Measurements from ENCODE around the gene SHANK1.

SHANK1 gene

GRCh38 chr19:50654882-50655281 is 64.7 kb downstream of the SHANK1 start:
- H3F3A ChIP-seq (ENCODE audit: control insufficient read depth, insufficient read depth) = no peaks in the 10 kb centered on the region
- no peaks in the 10 kb centered on the region for H3K9me2 ChIP-seq (replicated peaks; ENCODE audit: control insufficient read depth, low read length)
- no peak overlapping the region for H3K4me3 ChIP-seq (ENCODE audit: low read length)
- no peaks in the 10 kb centered on the region for H3K27me3 ChIP-seq (ENCODE audit: control insufficient read depth, low read length)
- 0 out of 2 replicates have a peak, but pooled peaks cover 2% of the 10 kb centered on the region for H3K4me1 ChIP-seq (ENCODE audit: control insufficient read depth, low read length)
- H3K27ac ChIP-seq (ENCODE audit: low read depth, low read length) = no peak overlapping the region
- no peaks in the 10 kb centered on the region for H4K20me1 ChIP-seq (ENCODE audit: control insufficient read depth, insufficient read depth, low read depth, low read length)
- H3K36me3 ChIP-seq (ENCODE audit: control insufficient read depth, low read length) = no peaks in the 10 kb centered on the region
- H3K79me2 ChIP-seq (ENCODE audit: control insufficient read depth, low read length) = no peaks in the 10 kb centered on the region
- no peak overlapping the region for H3K4me2 ChIP-seq (ENCODE audit: low read length)
- no peak for TF ChIP-seq CTCF (IDR thresholded peaks at IDR 0.05; ENCODE audit: low read depth, low read length, poor library complexity, severe bottlenecking)
- TF ChIP-seq EZH2phosphoT487 (IDR thresholded peaks at IDR 0.05; ENCODE audit: borderline replicate concordance, low read length) = no peak
- peaks cover 4% of the 10 kb centered on the region; the same call in 1 of the 2 replicates for H3K9me3 ChIP-seq (ENCODE audit: control insufficient read depth, insufficient read depth, low read length)

GRCh38 chr19:50652722-50653121 is 66.9 kb downstream of the SHANK1 start:
- TF ChIP-seq EZH2phosphoT487 (IDR thresholded peaks at IDR 0.05; ENCODE audit: borderline replicate concordance, low read length) (no peak), CTCF (IDR thresholded peaks at IDR 0.05; ENCODE audit: low read depth, low read length, poor library complexity, severe bottlenecking) (no peak)

GRCh38 chr19:50651174-50651573 is 68.4 kb downstream of the SHANK1 start:
- no peak overlapping the region for H3K4me2 ChIP-seq (ENCODE audit: low read length)
- no peaks in the 10 kb centered on the region for H4K20me1 ChIP-seq (ENCODE audit: control insufficient read depth, insufficient read depth, low read depth, low read length)
- TF ChIP-seq EZH2phosphoT487 (IDR thresholded peaks at IDR 0.05; ENCODE audit: borderline replicate concordance, low read length) (no peak), CTCF (IDR thresholded peaks at IDR 0.05; ENCODE audit: low read depth, low read length, poor library complexity, severe bottlenecking) (no peak)
- no peaks in the 10 kb centered on the region for H3K36me3 ChIP-seq (ENCODE audit: control insufficient read depth, low read length)
- H3K4me1 ChIP-seq (ENCODE audit: control insufficient read depth, low read length) = peaks cover 15% of the 10 kb centered on the region
- no peak overlapping the region for H3K4me3 ChIP-seq (ENCODE audit: low read length)
- no peaks in the 10 kb centered on the region for H3K27me3 ChIP-seq (ENCODE audit: control insufficient read depth, low read length)
- no peaks in the 10 kb centered on the region for H3K79me2 ChIP-seq (ENCODE audit: control insufficient read depth, low read length)
- H3K27ac ChIP-seq (ENCODE audit: low read depth, low read length) = no peak overlapping the region
- H3K9me3 ChIP-seq (ENCODE audit: control insufficient read depth, insufficient read depth, low read length) = no peaks in the 10 kb centered on the region
- no peaks in the 10 kb centered on the region for H3K9me2 ChIP-seq (replicated peaks; ENCODE audit: control insufficient read depth, low read length)
- no peaks in the 10 kb centered on the region for H3F3A ChIP-seq (ENCODE audit: control insufficient read depth, insufficient read depth)

More at GRCh38 chr19:50652722-50653121, 66.9 kb downstream of the SHANK1 start:
- no peaks in the 10 kb centered on the region for H3K9me3 ChIP-seq (ENCODE audit: control insufficient read depth, insufficient read depth, low read length)
- H3F3A ChIP-seq (ENCODE audit: control insufficient read depth, insufficient read depth) = no peaks in the 10 kb centered on the region
- no peaks in the 10 kb centered on the region for H3K79me2 ChIP-seq (ENCODE audit: control insufficient read depth, low read length)
- no peak overlapping the region for H3K4me2 ChIP-seq (ENCODE audit: low read length)
- no peaks in the 10 kb centered on the region for H4K20me1 ChIP-seq (ENCODE audit: control insufficient read depth, insufficient read depth, low read depth, low read length)
- no peaks in the 10 kb centered on the region for H3K27me3 ChIP-seq (ENCODE audit: control insufficient read depth, low read length)
- no peak overlapping the region for H3K27ac ChIP-seq (ENCODE audit: low read depth, low read length)
- no peaks in the 10 kb centered on the region for H3K36me3 ChIP-seq (ENCODE audit: control insufficient read depth, low read length)
- no peaks in the 10 kb centered on the region for H3K9me2 ChIP-seq (replicated peaks; ENCODE audit: control insufficient read depth, low read length)
- peaks cover 14% of the 10 kb centered on the region for H3K4me1 ChIP-seq (ENCODE audit: control insufficient read depth, low read length)
- no peak overlapping the region for H3K4me3 ChIP-seq (ENCODE audit: low read length)

All from DOHH2 (cell line).